BLaER1 treated with 17β-estradiol and CSF1 and Interleukin-3, amounts not matched to agents 10 nM and 100 nM (cell line): ENCODE data around the gene ATG2A.

Experiments used
- H3K27ac ChIP-seq, 11 experiments: shearing (Covaris generic); formaldehyde crosslinking; 2 replicates each; pipeline ENCODE4 v1.8.1; 2022
- H3K27me3 ChIP-seq, 11 experiments: shearing (Covaris generic); formaldehyde crosslinking; 2 replicates each; pipeline ENCODE4 v1.8.1; 2022
- H3K36me3 ChIP-seq, 11 experiments: shearing (Covaris generic); formaldehyde crosslinking; 2 replicates each; pipeline ENCODE4 v1.8.1; 2022
- H3K4me1 ChIP-seq, 10 experiments: shearing (Covaris generic); formaldehyde crosslinking; 2 replicates each; pipeline ENCODE4 v1.8.1; 2022
- H3K4me2 ChIP-seq, 11 experiments: shearing (Covaris generic); formaldehyde crosslinking; 2 replicates each; pipeline ENCODE4 v1.8.1; 2022
- H3K4me3 ChIP-seq, 10 experiments: shearing (Covaris generic); formaldehyde crosslinking; 2 replicates each; pipeline ENCODE4 v1.8.1; 2022
- H3K9ac ChIP-seq, 11 experiments: shearing (Covaris generic); formaldehyde crosslinking; 2 replicates each; pipeline ENCODE4 v1.8.1; 2022
- H3K9me3 ChIP-seq, 11 experiments: shearing (Covaris generic); formaldehyde crosslinking; replicated peaks in 1 of 11; 2 replicates each; pipeline ENCODE4 v1.8.1; 2022
- H4K20me1 ChIP-seq, 11 experiments: shearing (Covaris generic); formaldehyde crosslinking; 2 replicates each; pipeline ENCODE4 v1.8.1; 2022
- Cebpa-rat ChIP-seq, 11 experiments: shearing (Covaris generic); IDR thresholded peaks; 2 replicates each; pipeline ENCODE4 v1.8.1; 2022

Gene ATG2A

GRCh38 chr11:64865286-64866172 is 51.5 kb downstream of the ATG2A start:
- H4K20me1 ChIP-seq = peaks cover 24 to 85% (median 57%) of the 10 kb centered on the region in 11 experiments; a peak in 21 of 22 replicates
- H3K4me2 ChIP-seq = peak overlapping the region; percentile 93 to 100 (median 98)
- H3K4me3 ChIP-seq = peak overlapping the region in 9 of 10 experiments; percentile 12 to 53 (median 34); a peak in 16 of 20 replicates
- peaks cover 0 to 5% (median 0%) of the 10 kb centered on the region in 11 experiments; a peak in 1 of 22 replicates for H3K9me3 ChIP-seq
- peak overlapping the region; percentile 65 to 86 (median 71) for H3K9ac ChIP-seq
- H3K27me3 ChIP-seq = no peaks in the 10 kb centered on the region
- H3K36me3 ChIP-seq = peaks cover 10 to 51% (median 29%) of the 10 kb centered on the region in 11 experiments; a peak in 19 of 22 replicates
- H3K4me1 ChIP-seq = peaks cover 98 to 100% (median 100%) of the 10 kb centered on the region in 10 experiments
- peak overlapping the region; percentile 71 to 98 (median 93) for H3K27ac ChIP-seq
- peak in 1 of 11 experiments; percentile 17; a peak in 1 of 22 replicates for TF ChIP-seq Cebpa-rat (IDR thresholded peaks at IDR 0.05)

GRCh38 chr11:64864473-64865285 is 52.3 kb downstream of the ATG2A start:
- TF ChIP-seq Cebpa-rat (IDR thresholded peaks at IDR 0.05) = no peak
- H3K27me3 ChIP-seq = no peaks in the 10 kb centered on the region
- H3K9ac ChIP-seq = peak overlapping the region; percentile 65 to 86 (median 71)
- H3K27ac ChIP-seq = peak overlapping the region; percentile 71 to 98 (median 93)
- peak overlapping the region; percentile 93 to 100 (median 98) for H3K4me2 ChIP-seq
- H4K20me1 ChIP-seq = peaks cover 16 to 77% (median 48%) of the 10 kb centered on the region in 11 experiments; a peak in 21 of 22 replicates
- H3K9me3 ChIP-seq = peaks cover 0 to 5% (median 0%) of the 10 kb centered on the region in 11 experiments; a peak in 1 of 22 replicates
- H3K4me1 ChIP-seq = peaks cover 98 to 100% (median 100%) of the 10 kb centered on the region in 10 experiments
- peak overlapping the region in 9 of 10 experiments; percentile 25 to 53 (median 35); a peak in 16 of 20 replicates for H3K4me3 ChIP-seq
- peaks cover 10 to 50% (median 28%) of the 10 kb centered on the region in 11 experiments; a peak in 19 of 22 replicates for H3K36me3 ChIP-seq

- Histone ChIP-seq H3K9me3 (peaks cover 0 to 5% (median 0%) of the 10 kb centered on the region in 11 experiments; a peak in 1 of 22 replicates), H3K4me1 (peaks cover 98 to 100% (median 100%) of the 10 kb centered on the region in 10 experiments), H3K4me3 (peak overlapping the region in 9 of 10 experiments; percentile 16 to 53 (median 35); a peak in 11 of 20 replicates), H3K27ac (peak overlapping the region in 10 of 11 experiments; percentile 84 to 98 (median 94); a peak in 20 of 22 replicates), H3K4me2 (peak overlapping the region; percentile 93 to 100 (median 98)), H3K9ac (peak overlapping the region; percentile 65 to 86 (median 71)), H3K27me3 (no peaks in the 10 kb centered on the region), H3K36me3 (peaks cover 8 to 46% (median 26%) of the 10 kb centered on the region in 11 experiments; a peak in 19 of 22 replicates), H4K20me1 (peaks cover 10 to 71% (median 42%) of the 10 kb centered on the region in 11 experiments; a peak in 20 of 22 replicates)
- TF ChIP-seq Cebpa-rat (IDR thresholded peaks at IDR 0.05) = no peak
Observed at GRCh38 chr11:64864135-64864472, 52.9 kb downstream of the ATG2A start.

GRCh38 chr11:64863391-64864060 is 53.5 kb downstream of the ATG2A start:
- Histone ChIP-seq H3K4me1 (peaks cover 98 to 100% (median 100%) of the 10 kb centered on the region in 10 experiments), H4K20me1 (peaks cover 4 to 65% (median 37%) of the 10 kb centered on the region in 11 experiments; a peak in 19 of 22 replicates), H3K27ac (peak overlapping the region in 10 of 11 experiments; percentile 84 to 98 (median 94); a peak in 21 of 22 replicates), H3K4me3 (peak overlapping the region in 9 of 10 experiments; percentile 16 to 53 (median 35); a peak in 8 of 20 replicates), H3K36me3 (peaks cover 2 to 42% (median 22%) of the 10 kb centered on the region in 11 experiments; a peak in 18 of 22 replicates), H3K9me3 (peaks cover 0 to 5% (median 0%) of the 10 kb centered on the region in 11 experiments; a peak in 1 of 22 replicates), H3K27me3 (no peaks in the 10 kb centered on the region), H3K9ac (peak overlapping the region; percentile 65 to 86 (median 71); a peak in 21 of 22 replicates), H3K4me2 (peak overlapping the region; percentile 93 to 100 (median 98))
- TF ChIP-seq Cebpa-rat (IDR thresholded peaks at IDR 0.05) = no peak

- peak overlapping the region; percentile 55 to 98 (median 93); a peak in 21 of 22 replicates for H3K27ac ChIP-seq
- H3K9me3 ChIP-seq = peaks cover 0 to 5% (median 0%) of the 10 kb centered on the region in 11 experiments; a peak in 1 of 22 replicates
- peak overlapping the region in 5 of 10 experiments; percentile 3 to 39 (median 8); a peak in 4 of 20 replicates for H3K4me3 ChIP-seq
- H3K4me1 ChIP-seq = peaks cover 98 to 100% (median 100%) of the 10 kb centered on the region in 10 experiments
- H3K27me3 ChIP-seq = no peaks in the 10 kb centered on the region
- H3K4me2 ChIP-seq = peak overlapping the region; percentile 93 to 100 (median 98)
- H3K9ac ChIP-seq = peak overlapping the region; percentile 32 to 86 (median 71); a peak in 20 of 22 replicates
- peaks cover 0 to 60% (median 31%) of the 10 kb centered on the region in 11 experiments; a peak in 16 of 22 replicates for H4K20me1 ChIP-seq
- peaks cover 0 to 41% (median 17%) of the 10 kb centered on the region in 11 experiments; a peak in 16 of 22 replicates for H3K36me3 ChIP-seq
- no peak for TF ChIP-seq Cebpa-rat (IDR thresholded peaks at IDR 0.05)
Observed at GRCh38 chr11:64862987-64863390, 54.0 kb downstream of the ATG2A start.

- H3K4me3 ChIP-seq = peak overlapping the region in 6 of 10 experiments; percentile 6 to 39 (median 14); a peak in 5 of 20 replicates
- peaks cover 98 to 100% (median 100%) of the 10 kb centered on the region in 10 experiments for H3K4me1 ChIP-seq
- H3K36me3 ChIP-seq = peaks cover 7 to 36% (median 14%) of the 10 kb centered on the region in 11 experiments; a peak in 19 of 22 replicates
- H3K4me2 ChIP-seq = peak overlapping the region; percentile 93 to 100 (median 98)
- peak overlapping the region; percentile 32 to 86 (median 71); a peak in 16 of 22 replicates for H3K9ac ChIP-seq
- H3K27ac ChIP-seq = peak overlapping the region; percentile 55 to 98 (median 93); a peak in 21 of 22 replicates
- no peak for TF ChIP-seq Cebpa-rat (IDR thresholded peaks at IDR 0.05)
- H3K9me3 ChIP-seq = peaks cover 0 to 4% (median 0%) of the 10 kb centered on the region in 11 experiments; a peak in 1 of 22 replicates
- peaks cover 0 to 55% (median 25%) of the 10 kb centered on the region in 11 experiments; a peak in 14 of 22 replicates for H4K20me1 ChIP-seq
- no peaks in the 10 kb centered on the region for H3K27me3 ChIP-seq
Observed at GRCh38 chr11:64861227-64861975, 55.6 kb downstream of the ATG2A start.
